AG04450 (cell line): ENCODE data around the gene SLC23A2. TPM values are rescaled to one million over a fixed set of nuclear protein-coding genes. Genes with fewer than 3 reads are reported as not detected.

Experiments used
- CTCF ChIA-PET: fragments of 300-600, 350-600 bp; formaldehyde crosslinking; extraction: SDS; loops from one replicate; lab custom pipeline; 2022; ENCODE audit warnings: antibody characterized with exemption, inconsistent platforms; lab: Charles Lee
- POLR2A ChIA-PET: fragments of 350-600 bp; formaldehyde crosslinking; extraction: SDS; loops from one replicate; lab custom pipeline; 2021; ENCODE audit warnings: antibody characterized with exemption, inconsistent platforms; lab: Yijun Ruan, JAX
- DNase-seq: peaks from one replicate; pipeline ENCODE4 v3.0.0-alpha.2; 2011; ENCODE audit warnings: low read depth, low spot score
- H3K27ac ChIP-seq: one replicate; pipeline ENCODE4 v1.5.1; 2012; ENCODE audit warnings: low read depth, low read length, control low read depth
- H3K27me3 ChIP-seq: one replicate; pipeline ENCODE4 v1.6.0; 2012; ENCODE audit warnings: low read length; ENCODE audit not compliant: control insufficient read depth, insufficient read depth
- H3K4me3 ChIP-seq: 2 replicates; pipeline ENCODE4 v1.5.1; 2011; ENCODE audit warnings: mild to moderate bottlenecking, low read depth, low read length, control low read depth
- H3K9me3 ChIP-seq: 2 replicates; pipeline ENCODE4 v1.5.1; 2012; ENCODE audit warnings: low read length; ENCODE audit not compliant: control insufficient read depth, insufficient read depth
- CTCF ChIP-seq: IDR thresholded peaks from 2 replicates; pipeline ENCODE4 v1.5.1; 2011; ENCODE audit warnings: low read depth, low read length, control low read depth, inconsistent platforms
- polyA plus RNA-seq: library from polyadenylated mRNA; depleted of rRNA; stranded (reverse); fragments of >200 nt; gene quantifications from 2 replicates; pipeline ENCODE4 v1.2.3, GENCODE V29; 2011

Gene SLC23A2
- polyA plus RNA-seq, 1 experiment, result 17.9 TPM

GRCh38 chr20:4836473-4836872, 164.8 kb downstream of the SLC23A2 start:
- no peak overlapping the region for H3K4me3 ChIP-seq
- no peak for TF ChIP-seq CTCF
- no peak for DNase-seq
- POLR2A ChIA-PET, result no interaction called here
- CTCF ChIA-PET, result interaction anchor here (1.5 kb wide), 1 partner anchor 95 kb away, joined by 3 read pairs; no protein-coding TSS in a partner anchor
- peaks cover 26% of the 10 kb centered on the region for H3K27me3 ChIP-seq
- H3K9me3 ChIP-seq, result peaks cover 5% of the 10 kb centered on the region; the same call in 1 of the 2 replicates
- H3K27ac ChIP-seq, result no peak overlapping the region

- H3K27ac ChIP-seq, result no peak overlapping the region
- H3K9me3 ChIP-seq, result peaks cover 5% of the 10 kb centered on the region; the same call in 1 of the 2 replicates
- no peak overlapping the region for H3K4me3 ChIP-seq
- ChIA-PET POLR2A (no interaction called here), CTCF (no interaction called here)
- no peak for TF ChIP-seq CTCF
- H3K27me3 ChIP-seq, result peaks cover 26% of the 10 kb centered on the region
- no peak for DNase-seq
These were observed 165.8 kb downstream of the SLC23A2 start for GRCh38 chr20:4835244-4836177.

- Histone ChIP-seq H3K27me3 (peaks cover 10% of the 10 kb centered on the region), H3K27ac (no peak overlapping the region), H3K4me3 (no peak overlapping the region), H3K9me3 (no peaks in the 10 kb centered on the region)
- POLR2A ChIA-PET, result no interaction called here
- TF ChIP-seq CTCF, result no peak
- no peak for DNase-seq
- CTCF ChIA-PET, result no interaction called here
These were observed 168.1 kb downstream of the SLC23A2 start for GRCh38 chr20:4833074-4833728.

GRCh38 chr20:4832469-4832868, 168.8 kb downstream of the SLC23A2 start:
- H3K27ac ChIP-seq, result no peak overlapping the region
- H3K9me3 ChIP-seq, result no peaks in the 10 kb centered on the region
- ChIA-PET POLR2A (no interaction called here), CTCF (no interaction called here)
- H3K4me3 ChIP-seq, result no peak overlapping the region
- no peak for TF ChIP-seq CTCF
- peaks cover 4% of the 10 kb centered on the region for H3K27me3 ChIP-seq
- DNase-seq, result no peak

- CTCF ChIA-PET, result no interaction called here
- no peak for TF ChIP-seq CTCF
- Histone ChIP-seq H3K27ac (no peak overlapping the region), H3K4me3 (no peak overlapping the region), H3K9me3 (no peaks in the 10 kb centered on the region), H3K27me3 (no peaks in the 10 kb centered on the region)
- DNase-seq, result no peak
- POLR2A ChIA-PET, result no interaction called here
These were observed 170.6 kb downstream of the SLC23A2 start for GRCh38 chr20:4830696-4831095.
